ENCODE measurements around the gene UBE2Z. TPM values are rescaled to one million over a fixed set of nuclear protein-coding genes. Genes with fewer than 3 reads are reported as not detected.

Gene UBE2Z
- total RNA-seq, 1 experiment from 2014 or later: 65.1 TPM

DNA sequence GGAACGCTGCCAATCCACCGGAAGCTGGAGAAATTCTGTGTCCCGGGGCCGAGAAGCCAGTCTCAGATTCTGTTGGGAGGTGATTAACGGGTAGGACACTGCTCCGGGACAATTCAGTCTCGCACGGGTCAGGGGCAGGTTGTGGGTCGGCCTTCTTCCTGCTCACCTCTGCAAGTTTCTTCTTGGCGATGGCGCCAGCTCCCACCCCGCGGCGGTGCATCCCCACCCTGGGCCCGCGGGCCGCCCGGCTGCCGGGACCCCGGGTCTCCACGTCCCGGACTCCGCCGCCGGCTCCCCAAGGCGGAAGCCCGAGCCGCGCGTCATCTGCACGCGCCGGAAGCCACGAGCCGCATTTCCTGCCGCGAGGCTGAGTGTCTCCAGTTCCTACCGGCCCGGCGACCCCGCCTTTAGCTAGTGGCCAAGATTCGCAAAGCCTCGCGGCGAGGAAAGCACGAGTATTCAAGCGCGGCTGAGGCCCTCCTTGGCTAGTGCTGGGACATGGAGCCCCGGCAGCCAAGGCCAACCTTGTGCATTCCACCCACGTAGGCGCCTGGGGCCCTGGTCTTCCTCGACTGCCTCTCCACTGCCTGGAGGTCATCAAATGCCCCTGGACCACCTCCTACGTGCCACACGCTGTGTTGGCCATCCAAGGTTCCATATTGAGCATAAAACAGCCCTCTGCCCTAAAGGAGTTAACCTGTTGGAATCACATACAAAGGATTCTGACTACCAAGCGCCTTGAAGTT is 36.5 kb downstream of the UBE2Z start, which contains the start of gene SNF8 (continued):
- TF ChIP-seq, protein P1, sequence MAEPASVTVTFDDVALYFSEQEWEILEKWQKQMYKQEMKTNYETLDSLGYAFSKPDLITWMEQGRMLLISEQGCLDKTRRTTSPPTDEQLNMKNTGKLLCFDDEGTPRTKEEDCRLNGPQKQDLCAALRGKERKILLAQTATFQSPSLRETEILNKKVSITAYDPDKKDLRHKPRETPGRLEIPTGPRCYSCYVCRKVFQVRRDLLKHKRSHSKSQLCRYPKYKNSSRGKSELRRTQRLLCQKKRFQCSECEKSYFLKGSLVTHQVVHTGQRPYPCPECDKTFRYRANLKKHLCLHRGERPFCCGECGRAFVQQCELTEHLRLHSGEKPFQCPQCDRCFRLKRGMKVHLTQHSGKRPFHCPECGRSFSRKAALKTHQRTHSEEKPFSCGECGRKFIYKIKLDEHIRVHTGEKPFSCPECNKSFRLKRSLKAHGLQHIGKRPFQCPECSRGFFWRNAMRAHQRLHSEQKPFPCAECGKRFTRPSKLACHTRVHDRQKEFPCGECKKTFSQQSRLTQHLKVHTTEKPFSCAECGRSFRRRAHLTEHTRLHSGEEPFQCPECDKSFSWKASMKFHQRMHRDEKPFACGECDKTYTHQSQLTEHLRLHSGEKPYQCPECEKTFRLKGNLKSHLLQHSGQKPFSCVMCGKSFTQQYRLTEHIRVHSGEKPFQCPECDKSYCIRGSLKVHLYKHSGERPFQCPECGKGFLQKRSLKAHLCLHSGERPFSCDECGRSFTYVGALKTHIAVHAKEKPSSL (CRISPR knock-in tag; conservative IDR thresholded peaks at IDR 0.05): no peak
- TF ChIP-seq CREB1 (CRISPR knock-in tag; IDR thresholded peaks at IDR 0.05): peak; percentile 72; the same call in 1 of the 2 replicates
- TF ChIP-seq, protein P2, sequence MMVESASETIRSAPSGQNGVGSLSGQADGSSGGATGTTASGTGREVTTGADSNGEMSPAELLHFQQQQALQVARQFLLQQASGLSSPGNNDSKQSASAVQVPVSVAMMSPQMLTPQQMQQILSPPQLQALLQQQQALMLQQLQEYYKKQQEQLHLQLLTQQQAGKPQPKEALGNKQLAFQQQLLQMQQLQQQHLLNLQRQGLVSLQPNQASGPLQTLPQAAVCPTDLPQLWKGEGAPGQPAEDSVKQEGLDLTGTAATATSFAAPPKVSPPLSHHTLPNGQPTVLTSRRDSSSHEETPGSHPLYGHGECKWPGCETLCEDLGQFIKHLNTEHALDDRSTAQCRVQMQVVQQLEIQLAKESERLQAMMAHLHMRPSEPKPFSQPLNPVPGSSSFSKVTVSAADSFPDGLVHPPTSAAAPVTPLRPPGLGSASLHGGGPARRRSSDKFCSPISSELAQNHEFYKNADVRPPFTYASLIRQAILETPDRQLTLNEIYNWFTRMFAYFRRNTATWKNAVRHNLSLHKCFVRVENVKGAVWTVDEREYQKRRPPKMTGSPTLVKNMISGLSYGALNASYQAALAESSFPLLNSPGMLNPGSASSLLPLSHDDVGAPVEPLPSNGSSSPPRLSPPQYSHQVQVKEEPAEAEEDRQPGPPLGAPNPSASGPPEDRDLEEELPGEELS (CRISPR knock-in tag; IDR thresholded peaks at IDR 0.05): 0 out of 2 replicates have a peak, but pooled peaks have one; percentile 31
- TF ChIP-seq, protein P3, sequence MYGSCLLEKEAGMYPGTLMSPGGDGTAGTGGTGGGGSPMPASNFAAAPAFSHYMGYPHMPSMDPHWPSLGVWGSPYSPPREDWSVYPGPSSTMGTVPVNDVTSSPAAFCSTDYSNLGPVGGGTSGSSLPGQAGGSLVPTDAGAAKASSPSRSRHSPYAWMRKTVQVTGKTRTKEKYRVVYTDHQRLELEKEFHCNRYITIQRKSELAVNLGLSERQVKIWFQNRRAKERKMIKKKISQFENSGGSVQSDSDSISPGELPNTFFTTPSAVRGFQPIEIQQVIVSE (CRISPR knock-in tag; IDR thresholded peaks at IDR 0.05; ENCODE audit: borderline replicate concordance): no peak
- TF ChIP-seq ZBTB21 (CRISPR knock-in tag; IDR thresholded peaks at IDR 0.05; ENCODE audit: borderline replicate concordance): peak; percentile 89; the same call in 1 of the 2 replicates
- TF ChIP-seq TCF7 (CRISPR knock-in tag; IDR thresholded peaks at IDR 0.05; ENCODE audit: low read depth): 0 out of 2 replicates have a peak, but pooled peaks have one; percentile 82
- peak; percentile 88 for TF ChIP-seq FOXK1 (CRISPR knock-in tag; IDR thresholded peaks at IDR 0.05)
- TF ChIP-seq SP1 (CRISPR knock-in tag; conservative IDR thresholded peaks at IDR 0.05): peak; percentile 78
- peak; percentile 68; the same call in 1 of the 2 replicates for TF ChIP-seq JUN (CRISPR knock-in tag; IDR thresholded peaks at IDR 0.05)
- TF ChIP-seq, protein P4, sequence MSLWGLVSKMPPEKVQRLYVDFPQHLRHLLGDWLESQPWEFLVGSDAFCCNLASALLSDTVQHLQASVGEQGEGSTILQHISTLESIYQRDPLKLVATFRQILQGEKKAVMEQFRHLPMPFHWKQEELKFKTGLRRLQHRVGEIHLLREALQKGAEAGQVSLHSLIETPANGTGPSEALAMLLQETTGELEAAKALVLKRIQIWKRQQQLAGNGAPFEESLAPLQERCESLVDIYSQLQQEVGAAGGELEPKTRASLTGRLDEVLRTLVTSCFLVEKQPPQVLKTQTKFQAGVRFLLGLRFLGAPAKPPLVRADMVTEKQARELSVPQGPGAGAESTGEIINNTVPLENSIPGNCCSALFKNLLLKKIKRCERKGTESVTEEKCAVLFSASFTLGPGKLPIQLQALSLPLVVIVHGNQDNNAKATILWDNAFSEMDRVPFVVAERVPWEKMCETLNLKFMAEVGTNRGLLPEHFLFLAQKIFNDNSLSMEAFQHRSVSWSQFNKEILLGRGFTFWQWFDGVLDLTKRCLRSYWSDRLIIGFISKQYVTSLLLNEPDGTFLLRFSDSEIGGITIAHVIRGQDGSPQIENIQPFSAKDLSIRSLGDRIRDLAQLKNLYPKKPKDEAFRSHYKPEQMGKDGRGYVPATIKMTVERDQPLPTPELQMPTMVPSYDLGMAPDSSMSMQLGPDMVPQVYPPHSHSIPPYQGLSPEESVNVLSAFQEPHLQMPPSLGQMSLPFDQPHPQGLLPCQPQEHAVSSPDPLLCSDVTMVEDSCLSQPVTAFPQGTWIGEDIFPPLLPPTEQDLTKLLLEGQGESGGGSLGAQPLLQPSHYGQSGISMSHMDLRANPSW (CRISPR knock-in tag; conservative IDR thresholded peaks at IDR 0.05; ENCODE audit: low read depth): 0 out of 2 replicates have a peak, but pooled peaks have one; percentile 48
- TF ChIP-seq MYBL2 (CRISPR knock-in tag; IDR thresholded peaks at IDR 0.05): peak; percentile 93
- TF ChIP-seq, protein P5, sequence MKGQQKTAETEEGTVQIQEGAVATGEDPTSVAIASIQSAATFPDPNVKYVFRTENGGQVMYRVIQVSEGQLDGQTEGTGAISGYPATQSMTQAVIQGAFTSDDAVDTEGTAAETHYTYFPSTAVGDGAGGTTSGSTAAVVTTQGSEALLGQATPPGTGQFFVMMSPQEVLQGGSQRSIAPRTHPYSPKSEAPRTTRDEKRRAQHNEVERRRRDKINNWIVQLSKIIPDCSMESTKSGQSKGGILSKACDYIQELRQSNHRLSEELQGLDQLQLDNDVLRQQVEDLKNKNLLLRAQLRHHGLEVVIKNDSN (CRISPR knock-in tag; IDR thresholded peaks at IDR 0.05): peak; percentile 50; the same call in 1 of the 2 replicates
- TF ChIP-seq ZNF263 (CRISPR knock-in tag; IDR thresholded peaks at IDR 0.05; ENCODE audit: low read depth): 0 out of 2 replicates have a peak, but pooled peaks have one; percentile 22
- TF ChIP-seq, protein P6, sequence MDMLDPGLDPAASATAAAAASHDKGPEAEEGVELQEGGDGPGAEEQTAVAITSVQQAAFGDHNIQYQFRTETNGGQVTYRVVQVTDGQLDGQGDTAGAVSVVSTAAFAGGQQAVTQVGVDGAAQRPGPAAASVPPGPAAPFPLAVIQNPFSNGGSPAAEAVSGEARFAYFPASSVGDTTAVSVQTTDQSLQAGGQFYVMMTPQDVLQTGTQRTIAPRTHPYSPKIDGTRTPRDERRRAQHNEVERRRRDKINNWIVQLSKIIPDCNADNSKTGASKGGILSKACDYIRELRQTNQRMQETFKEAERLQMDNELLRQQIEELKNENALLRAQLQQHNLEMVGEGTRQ (CRISPR knock-in tag; IDR thresholded peaks at IDR 0.05): 0 out of 2 replicates have a peak, but pooled peaks have one; percentile 25
- TF ChIP-seq ETV6 (CRISPR knock-in tag; IDR thresholded peaks at IDR 0.05): peak; percentile 83
- TF ChIP-seq, protein P7, sequence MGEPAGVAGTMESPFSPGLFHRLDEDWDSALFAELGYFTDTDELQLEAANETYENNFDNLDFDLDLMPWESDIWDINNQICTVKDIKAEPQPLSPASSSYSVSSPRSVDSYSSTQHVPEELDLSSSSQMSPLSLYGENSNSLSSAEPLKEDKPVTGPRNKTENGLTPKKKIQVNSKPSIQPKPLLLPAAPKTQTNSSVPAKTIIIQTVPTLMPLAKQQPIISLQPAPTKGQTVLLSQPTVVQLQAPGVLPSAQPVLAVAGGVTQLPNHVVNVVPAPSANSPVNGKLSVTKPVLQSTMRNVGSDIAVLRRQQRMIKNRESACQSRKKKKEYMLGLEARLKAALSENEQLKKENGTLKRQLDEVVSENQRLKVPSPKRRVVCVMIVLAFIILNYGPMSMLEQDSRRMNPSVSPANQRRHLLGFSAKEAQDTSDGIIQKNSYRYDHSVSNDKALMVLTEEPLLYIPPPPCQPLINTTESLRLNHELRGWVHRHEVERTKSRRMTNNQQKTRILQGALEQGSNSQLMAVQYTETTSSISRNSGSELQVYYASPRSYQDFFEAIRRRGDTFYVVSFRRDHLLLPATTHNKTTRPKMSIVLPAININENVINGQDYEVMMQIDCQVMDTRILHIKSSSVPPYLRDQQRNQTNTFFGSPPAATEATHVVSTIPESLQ (CRISPR knock-in tag; IDR thresholded peaks at IDR 0.05): no peak
- TF ChIP-seq, protein P8, sequence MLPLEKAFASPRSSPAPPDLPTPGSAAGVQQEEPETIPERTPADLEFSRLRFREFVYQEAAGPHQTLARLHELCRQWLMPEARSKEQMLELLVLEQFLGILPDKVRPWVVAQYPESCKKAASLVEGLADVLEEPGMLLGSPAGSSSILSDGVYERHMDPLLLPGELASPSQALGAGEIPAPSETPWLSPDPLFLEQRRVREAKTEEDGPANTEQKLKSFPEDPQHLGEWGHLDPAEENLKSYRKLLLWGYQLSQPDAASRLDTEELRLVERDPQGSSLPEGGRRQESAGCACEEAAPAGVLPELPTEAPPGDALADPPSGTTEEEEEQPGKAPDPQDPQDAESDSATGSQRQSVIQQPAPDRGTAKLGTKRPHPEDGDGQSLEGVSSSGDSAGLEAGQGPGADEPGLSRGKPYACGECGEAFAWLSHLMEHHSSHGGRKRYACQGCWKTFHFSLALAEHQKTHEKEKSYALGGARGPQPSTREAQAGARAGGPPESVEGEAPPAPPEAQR (CRISPR knock-in tag; IDR thresholded peaks at IDR 0.05): no peak
- no peak for TF ChIP-seq JAZF1 (CRISPR knock-in tag; IDR thresholded peaks at IDR 0.05)
- TF ChIP-seq ZNF138 (CRISPR knock-in tag; conservative IDR thresholded peaks at IDR 0.05): peak; percentile 88
- TF ChIP-seq ESRRA (CRISPR knock-in tag; IDR thresholded peaks at IDR 0.05; ENCODE audit: borderline replicate concordance): peak; percentile 65; the same call in 1 of the 2 replicates
- no peak for TF ChIP-seq NFATC4 (CRISPR knock-in tag; IDR thresholded peaks at IDR 0.05)
- TF ChIP-seq KAT7 (CRISPR knock-in tag; IDR thresholded peaks at IDR 0.05; ENCODE audit: borderline replicate concordance): peak; percentile 29; the same call in 1 of the 2 replicates
- peak; percentile 16; the same call in 1 of the 2 replicates for TF ChIP-seq ZNF317 (CRISPR knock-in tag; IDR thresholded peaks at IDR 0.05; ENCODE audit: borderline replicate concordance, low read depth)

All from WTC11 (cell line).